WI38 (cell line): Measurements from ENCODE around the gene MLC1.

ENCODE experiments used
- H3K4me3 ChIP-seq: 2 replicates; pipeline ENCODE4 v1.5.1; 2011; ENCODE audit warnings: low read depth, mild to moderate bottlenecking, control low read depth, low read length
- TF ChIP-seq, protein P1 (sequence below): IDR thresholded peaks from 2 replicates; pipeline ENCODE4 v1.5.1; 2012; ENCODE audit warnings: low read depth, mild to moderate bottlenecking, control low read depth, low read length

MLC1 gene

DNA sequence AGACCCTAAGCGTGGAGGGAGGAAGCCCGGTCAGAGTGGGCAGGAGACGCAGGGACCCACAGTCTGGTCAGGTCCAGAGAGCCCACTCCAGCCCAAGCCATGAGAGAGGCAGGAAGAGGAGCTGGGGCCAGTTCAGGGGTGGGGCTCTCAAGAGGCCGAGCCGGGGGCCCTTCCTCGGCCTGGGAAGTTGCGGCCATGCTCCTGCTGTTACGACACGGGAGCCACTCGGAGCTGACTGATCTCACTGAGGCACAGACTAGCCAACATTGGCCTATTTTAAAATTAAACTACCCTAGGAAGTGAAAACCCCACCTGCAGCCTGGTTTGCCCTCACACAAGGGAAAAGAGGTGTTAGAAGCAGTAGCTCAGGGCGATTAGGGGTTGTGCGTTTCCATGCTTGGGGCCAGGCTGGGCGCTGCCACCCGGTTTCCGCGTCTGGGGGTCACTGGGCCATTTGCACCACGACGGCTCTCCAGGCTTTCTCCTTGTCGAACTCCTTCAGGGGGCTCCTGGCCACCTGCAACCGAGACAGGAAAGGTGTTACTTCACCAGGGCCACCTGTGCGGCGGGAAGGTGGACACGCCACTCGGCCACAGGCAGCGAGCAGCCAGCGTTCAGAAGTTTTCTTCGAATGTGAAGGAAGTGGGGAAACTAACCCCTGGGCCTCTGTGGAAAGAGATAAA, 23.9 kb downstream of the MLC1 start:
- TF ChIP-seq, protein P1, sequence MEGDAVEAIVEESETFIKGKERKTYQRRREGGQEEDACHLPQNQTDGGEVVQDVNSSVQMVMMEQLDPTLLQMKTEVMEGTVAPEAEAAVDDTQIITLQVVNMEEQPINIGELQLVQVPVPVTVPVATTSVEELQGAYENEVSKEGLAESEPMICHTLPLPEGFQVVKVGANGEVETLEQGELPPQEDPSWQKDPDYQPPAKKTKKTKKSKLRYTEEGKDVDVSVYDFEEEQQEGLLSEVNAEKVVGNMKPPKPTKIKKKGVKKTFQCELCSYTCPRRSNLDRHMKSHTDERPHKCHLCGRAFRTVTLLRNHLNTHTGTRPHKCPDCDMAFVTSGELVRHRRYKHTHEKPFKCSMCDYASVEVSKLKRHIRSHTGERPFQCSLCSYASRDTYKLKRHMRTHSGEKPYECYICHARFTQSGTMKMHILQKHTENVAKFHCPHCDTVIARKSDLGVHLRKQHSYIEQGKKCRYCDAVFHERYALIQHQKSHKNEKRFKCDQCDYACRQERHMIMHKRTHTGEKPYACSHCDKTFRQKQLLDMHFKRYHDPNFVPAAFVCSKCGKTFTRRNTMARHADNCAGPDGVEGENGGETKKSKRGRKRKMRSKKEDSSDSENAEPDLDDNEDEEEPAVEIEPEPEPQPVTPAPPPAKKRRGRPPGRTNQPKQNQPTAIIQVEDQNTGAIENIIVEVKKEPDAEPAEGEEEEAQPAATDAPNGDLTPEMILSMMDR, result no peak
- no peak overlapping the region for H3K4me3 ChIP-seq

DNA sequence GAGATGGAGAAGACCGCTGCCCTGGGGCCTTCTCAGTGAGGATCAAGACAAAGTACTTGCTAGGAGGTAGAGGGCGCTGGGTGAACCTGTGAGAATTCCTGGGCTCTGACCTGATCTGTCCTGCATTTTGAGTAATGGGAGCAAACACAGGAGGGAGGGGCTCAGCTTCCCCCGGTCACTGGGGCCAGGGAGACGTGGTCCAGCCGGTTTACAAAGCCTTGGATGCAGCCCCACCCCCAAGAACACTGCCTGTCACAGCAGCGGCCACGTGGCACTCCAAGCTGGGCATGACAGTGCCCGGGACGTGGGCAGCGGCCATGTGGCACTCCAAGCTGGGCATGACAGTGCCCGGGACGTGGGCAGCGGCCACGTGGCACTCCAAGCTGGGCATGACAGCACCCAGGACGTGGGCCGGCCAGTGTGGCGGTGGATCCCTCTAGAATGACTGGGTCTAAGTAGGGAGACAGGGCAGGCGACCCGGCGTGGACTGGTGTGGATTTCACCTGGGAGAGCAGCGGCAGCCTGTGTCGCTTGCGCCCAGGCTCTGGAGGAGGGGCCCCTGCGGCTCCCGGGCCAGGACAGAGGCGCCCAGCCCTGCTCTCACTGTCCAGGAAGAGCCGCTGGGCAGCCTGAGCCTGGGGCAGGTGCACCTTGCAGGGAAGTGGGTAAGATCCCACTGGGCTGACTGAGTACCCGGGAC, 24.6 kb downstream of the MLC1 start:
- TF ChIP-seq, protein P1, result no peak
- H3K4me3 ChIP-seq, result no peak overlapping the region

DNA sequence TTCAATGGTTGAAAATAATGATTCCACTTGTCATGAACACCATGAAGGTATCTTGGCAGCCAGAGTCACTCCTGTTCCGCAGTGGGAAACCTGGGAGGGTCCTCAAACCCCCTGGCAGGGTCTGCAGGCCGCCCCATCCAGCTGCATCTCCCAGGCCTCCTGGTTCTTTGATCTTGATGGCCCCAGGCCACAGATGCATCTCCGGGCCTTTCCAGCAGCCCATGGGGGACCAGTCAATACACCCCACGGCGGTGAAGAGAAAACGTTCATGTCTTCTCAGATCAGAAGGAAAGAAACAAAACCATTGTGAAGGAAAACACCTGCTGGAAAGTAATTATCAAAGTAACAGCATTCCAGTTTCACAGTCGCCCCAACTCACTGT, 25.4 kb downstream of the MLC1 start:
- no peak overlapping the region for H3K4me3 ChIP-seq
- TF ChIP-seq, protein P1, result no peak

DNA sequence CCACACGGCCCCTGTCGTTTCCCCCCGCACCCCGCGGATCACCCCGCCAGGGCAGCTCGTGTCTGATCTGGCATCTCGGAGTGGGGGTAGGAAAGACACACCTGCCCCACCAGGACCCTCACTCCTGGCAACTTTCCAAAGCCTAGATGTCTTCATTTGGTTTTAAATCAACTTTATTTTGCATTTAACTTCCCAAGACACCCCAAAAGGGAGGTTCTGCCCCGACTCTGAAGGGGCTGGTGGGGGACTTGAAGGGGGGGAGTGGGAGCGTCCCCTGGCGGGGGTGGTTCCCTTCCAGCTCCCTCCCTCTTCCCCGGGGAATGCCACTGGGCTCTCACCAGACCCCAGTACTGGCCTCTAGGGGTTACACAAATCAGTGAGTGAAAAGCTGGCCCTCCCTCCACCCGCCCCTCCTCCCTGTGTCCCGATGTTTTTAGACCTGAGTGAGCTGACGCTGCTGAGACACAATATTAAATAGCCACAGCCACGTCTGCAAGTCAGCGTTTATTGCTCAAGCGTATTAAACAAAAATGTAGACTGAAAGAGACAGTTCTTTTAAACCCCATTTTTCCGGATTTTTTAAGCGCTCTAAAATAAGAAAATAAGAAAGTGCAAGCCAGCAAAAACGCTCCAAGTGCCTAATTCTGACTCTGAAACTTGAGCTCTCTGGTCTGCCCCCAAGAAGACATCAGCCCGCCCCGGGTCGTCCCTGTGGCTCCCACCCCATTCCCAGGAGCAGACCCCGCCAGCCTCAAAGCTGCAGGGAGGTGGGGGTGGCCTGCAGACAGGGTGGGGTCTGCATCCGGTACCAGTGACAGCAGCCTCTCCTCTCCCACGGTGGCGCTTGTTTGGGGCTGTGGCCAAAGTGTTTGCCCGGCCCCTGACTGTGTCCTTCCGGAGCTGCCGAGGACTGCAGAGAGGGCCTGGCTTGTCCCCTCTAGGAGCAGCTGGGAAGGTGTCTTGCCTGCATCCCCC, 26.0 kb downstream of the MLC1 start:
- TF ChIP-seq, protein P1, result no peak
- H3K4me3 ChIP-seq, result no peak overlapping the region

DNA sequence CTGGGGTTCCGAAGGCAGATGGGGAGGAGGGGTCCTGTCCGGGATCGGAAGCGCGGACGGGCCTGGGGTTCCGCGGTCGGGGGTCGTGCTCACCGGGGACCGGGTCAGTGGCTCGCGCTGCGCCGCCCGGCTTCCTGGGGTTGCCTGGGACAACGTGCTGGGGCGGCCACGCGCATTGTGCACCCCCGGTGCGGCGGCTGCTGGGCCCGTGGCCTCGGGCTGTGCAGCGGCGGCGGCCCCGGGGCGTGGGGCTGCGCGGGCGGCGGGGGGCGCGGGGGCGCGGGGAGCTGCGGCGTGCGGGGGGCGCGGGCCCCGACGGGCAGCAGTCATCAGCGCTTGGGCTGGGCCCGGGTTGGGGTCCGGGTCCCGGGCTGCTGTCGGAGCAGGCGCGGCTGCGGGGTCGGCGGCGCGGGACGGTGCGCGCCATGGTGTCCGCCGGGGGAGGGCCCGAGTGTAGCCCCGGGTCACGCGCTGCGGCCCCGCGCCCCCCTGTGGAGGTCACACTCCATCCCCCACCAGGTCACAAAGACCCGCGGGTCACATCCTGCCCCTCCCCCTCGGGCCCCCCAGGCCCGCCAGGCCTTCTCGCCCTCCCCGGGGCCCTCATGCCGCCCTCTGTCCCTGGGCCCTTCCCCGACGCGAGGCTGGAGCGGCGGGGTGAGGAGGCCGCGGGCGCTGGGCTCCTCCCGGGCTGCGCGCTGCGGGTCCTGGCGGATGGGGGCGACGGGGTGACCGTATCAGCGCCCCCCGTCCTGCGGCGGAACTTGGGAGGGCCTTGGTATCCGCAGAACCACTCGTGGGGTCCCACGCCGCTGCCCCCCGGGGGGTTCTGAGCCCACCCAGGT, 26.9 kb downstream of the MLC1 start, which contains the start of gene TTLL8:
TTLL8 (minus strand) TSS at position 238 of the 845 bp plus-strand sequence.
- TF ChIP-seq, protein P1, result no peak
- H3K4me3 ChIP-seq, result no peak within 1 kb of the TSS

DNA sequence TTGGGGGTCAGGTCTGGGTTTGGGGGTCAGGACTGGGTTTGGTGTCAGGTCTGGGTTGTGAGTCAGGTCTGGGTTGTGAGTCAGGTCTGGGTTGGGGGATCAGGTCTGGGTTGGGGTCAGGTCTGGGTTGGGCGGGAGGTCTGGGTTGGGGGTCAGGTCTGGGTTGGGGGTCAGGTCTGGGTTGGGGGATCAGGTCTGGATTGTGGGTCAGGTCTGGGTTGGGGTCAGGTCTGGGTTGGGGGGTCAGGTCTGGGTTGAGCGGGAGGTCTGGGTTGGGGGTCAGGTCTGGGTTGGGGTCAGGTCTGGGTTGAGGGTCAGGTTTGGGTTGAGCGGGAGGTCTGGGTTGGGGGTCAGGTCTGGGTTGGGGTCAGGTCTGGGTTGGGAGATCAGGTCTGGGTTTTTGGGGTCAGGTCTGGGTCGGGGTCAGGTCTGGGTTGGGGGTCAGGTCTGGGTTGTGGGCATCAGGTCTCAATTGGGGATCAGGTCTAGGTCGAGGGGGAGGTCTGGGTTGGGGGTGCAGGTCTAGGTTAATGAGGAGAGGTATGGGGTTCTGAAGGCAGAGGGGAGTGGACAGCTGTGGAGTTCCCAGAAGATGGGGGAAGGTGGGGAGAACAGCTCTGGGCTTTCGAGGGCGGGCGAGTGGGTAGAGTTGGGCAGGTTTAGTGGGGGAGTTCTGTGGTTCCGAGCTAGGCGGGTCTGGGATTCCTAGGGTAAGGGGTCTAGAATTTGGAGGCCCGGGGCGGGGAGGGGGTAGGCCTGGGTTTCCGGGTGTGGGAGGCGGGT, 27.8 kb downstream of the MLC1 start:
- TF ChIP-seq, protein P1, result no peak
- H3K4me3 ChIP-seq, result no peak overlapping the region
